Right hindlimb (tissue), 1 donor: ENCODE results near the gene NHSL2.
"Not testable (repeated sequence)": the region's sequence is repeated elsewhere in the genome, so short reads cannot be mapped to it uniquely, and the experiment has no call there.

Experiments
- DNase-seq: peaks from one replicate; pipeline ENCODE4 v3.0.0-alpha.2; 2018

Gene NHSL2

DNA sequence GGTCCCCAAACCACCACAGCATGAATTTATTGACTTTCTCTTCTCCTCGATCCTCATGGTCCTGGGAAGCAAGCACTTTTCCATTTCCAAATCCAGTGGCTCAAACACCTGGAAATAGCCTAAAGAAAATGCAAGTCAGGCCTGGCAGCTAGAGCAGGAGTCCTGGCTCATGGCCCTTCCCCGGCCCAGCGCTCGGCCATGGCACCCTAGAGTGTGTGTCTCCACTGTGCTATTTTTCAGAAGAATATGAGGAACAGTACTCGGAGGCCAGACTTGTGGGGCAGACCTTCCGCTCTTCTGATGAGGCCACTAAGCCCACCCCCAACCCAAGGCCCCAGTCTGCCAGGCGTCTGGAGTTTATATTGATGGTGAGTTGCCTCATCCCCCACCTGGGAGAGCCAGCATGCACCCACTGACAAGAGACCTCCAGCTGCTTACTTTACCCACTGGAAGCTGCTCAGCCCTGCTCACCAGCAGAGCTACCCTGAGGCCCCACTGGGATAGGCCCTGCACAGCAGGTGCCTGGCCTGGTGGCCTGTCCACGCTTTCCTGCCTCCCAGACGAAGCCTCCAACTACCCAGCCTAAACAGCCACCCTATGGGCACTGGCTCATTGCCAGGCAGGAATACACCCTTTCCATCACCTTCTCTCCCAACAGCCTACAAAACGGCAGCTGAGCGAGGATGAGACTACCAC is 223.4 kb downstream of the NHSL2 start:
- DNase-seq = no peak

GRCh38 chrX:72137846-72138495 is 227.3 kb downstream of the NHSL2 start:
- DNase-seq = no peak

GRCh38 chrX:72139538-72139937 is 228.9 kb downstream of the NHSL2 start:
- no peak for DNase-seq

- no peak for DNase-seq
Observed at GRCh38 chrX:72141372-72142004, 230.8 kb downstream of the NHSL2 start.

- DNase-seq = peak; percentile 76
Observed at GRCh38 chrX:72142094-72142793, 231.6 kb downstream of the NHSL2 start.

GRCh38 chrX:72142794-72143608 is 232.4 kb downstream of the NHSL2 start:
- no peak for DNase-seq

- no peak for DNase-seq
Observed at GRCh38 chrX:72143609-72143907, 232.9 kb downstream of the NHSL2 start.

GRCh38 chrX:72145181-72145580 is 234.5 kb downstream of the NHSL2 start:
- DNase-seq = no peak

DNA sequence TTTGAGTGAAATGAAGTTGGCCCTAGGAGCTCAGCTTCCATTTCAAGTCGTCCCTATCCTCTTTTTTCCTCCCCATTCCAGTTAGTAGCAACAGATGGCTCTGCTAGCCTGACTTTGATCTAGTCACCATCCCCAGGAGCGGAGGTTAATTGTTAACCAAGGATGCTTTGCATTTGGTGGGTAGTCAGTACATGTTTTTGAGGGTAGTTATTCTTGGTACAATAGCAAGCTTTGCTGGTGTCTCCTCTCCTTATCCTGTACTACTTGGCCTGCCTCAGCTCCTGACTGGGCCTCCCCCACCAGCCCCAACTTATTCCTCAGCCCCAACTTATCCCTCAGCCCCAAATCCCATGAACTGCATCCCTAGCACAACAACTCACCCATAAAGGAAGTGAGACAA is 235.9 kb downstream of the NHSL2 start:
- no peak for DNase-seq

DNA sequence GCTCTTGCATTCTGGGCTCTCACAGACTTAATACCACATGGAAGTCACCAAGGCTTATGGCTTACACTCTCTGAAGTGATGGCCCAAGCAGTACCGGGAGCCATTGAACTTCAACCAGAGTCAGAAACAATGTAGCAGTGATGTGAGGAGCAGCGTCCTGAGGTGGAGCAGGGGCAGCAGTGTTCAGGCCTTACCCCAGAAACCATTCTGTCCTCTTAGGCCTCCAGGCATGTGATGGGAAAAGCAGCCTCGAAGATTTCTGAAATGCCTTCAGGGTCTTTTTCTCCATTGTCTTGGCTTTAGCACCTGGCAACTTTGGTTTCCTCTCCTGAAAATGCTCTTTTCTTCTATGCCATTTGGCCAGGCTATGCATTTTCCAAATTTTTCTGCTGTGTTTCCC is 248.1 kb downstream of the NHSL2 start:
- no peak for DNase-seq

DNA sequence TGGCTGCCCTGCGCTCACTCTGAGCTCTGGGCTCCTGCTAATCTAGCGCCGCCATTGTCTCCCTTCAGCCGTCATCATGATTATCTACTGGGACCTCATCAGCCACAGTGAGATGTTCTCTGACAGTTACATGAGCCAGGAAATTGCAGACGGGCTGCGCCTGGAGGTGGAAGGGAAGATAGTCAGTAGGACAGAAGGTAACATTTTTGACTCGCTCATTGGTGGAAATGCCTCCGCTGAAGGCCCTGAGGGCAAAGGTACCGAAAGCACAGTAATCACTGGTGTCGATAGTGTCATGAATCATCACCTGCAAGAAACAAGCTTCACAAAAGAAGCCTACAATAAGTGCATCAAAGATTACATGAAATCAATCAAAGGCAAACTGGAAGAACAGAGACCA is 249.1 kb downstream of the NHSL2 start:
- no peak for DNase-seq

DNA sequence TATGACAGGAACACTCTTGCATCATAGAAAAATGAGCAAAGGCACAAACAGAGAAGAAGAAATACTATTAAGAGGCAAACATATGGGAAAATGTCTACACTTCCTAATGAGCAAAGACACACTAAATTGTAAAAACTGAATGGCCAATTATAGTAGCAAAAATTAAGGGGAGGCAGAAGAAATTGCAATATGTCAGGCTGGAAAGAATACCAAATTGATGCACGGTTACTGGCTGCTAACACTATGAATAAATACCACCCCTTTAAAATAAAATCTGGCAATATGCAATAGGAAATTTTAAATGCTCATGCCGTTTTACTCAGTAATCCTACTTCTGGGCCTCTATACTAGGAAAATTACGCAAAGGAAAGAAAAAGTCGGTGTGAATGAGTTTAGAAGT is 254.9 kb downstream of the NHSL2 start:
- no peak for DNase-seq

DNA sequence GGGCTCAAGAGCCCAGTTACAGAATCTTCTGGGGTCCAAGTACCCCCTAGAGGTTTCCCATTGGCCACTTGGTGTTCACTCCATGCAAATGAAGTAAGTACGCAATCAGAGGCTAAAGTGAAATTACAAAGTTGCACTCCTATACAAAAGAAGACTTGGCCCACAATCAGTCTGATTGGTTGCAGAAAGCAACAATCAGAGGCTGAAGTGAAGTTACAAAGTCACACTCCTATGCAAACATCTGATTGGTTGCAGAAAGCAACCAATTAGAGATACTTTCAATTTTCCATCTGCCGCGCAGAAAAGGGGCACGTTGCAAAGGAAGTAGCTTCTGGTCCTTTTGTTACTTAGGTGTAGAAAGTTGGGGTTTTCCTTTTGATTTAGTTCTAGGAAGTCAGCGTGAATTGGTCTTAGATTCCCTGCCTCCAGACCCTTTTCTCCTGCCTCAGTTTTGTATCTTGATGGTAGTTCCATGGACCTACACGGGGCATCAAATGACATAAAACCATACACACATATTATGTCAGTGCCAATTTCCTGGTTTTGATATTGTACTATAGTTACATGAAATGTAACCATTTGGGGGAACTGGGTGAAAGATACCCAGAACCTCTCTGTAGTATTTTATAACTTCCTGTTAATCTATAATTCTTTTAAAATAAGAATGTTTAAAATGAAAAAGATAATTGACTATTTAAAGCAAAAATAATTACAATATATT is 258.5 kb downstream of the NHSL2 start:
- DNase-seq = no peak

DNA sequence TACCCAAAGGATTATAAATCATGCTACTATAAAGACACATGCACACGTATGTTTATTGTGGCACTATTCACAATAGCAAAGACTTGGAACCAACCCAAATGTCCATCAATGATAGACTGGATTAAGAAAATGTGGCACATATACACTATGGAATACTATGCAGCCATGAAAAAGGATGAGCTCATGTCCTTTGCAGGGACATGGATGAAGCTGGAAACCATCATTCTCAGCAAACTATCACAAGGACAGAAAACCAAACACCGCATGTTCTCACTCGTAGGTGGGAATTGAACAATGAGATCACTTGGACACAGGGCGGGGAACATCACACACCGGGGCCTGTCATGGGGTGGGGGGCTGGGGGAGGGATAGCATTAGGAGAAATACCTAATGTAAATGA is 265.6 kb downstream of the NHSL2 start:
- DNase-seq = not testable (repeated sequence)

DNA sequence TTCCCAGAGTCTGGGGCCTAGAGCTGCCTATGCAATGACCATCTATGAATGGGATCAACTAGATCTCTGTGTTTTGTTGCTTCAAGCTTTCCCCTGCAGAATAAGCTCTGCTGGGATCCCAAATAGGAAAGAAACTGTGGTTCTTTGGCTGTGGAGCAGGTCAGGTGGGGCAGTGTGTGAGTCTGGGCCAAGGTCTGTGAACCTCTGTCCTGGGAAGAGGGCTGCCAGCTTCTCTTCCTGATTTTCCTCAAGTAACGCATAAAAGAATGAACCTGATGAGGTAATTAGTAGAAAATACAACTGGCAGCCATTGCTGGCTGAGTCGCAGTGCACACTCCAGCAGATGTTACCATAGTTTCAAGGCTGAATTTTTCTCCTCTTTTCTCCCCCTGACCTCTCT is 266.3 kb downstream of the NHSL2 start:
- peak; percentile 19 for DNase-seq

DNA sequence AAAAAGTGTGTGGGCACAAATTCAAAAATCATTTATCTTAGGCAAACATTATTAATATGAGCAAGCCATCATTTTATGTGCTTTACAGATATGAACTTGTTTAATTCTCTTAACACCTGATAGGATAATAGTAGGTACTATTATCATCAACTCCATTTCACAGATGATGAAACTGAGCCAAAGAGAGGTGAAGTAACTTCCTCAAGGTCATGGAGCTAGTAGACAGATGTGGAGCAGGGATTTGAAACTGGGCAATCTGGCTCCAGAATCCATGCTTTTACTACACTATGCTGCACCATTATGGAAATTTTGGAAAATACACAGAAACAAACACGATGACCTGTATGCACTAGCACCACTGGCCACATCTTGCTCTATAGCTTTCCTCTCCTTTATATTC is 269.9 kb downstream of the NHSL2 start:
- DNase-seq = no peak

- peak; percentile 96 for DNase-seq
Observed at GRCh38 chrX:72181178-72182125, 270.8 kb downstream of the NHSL2 start, which contains the start of gene PIN4. Gene PIN4, plus strand, starts transcription at chrX:72181757. Its CDS starts 29 bp downstream, at chrX:72181786.

DNA sequence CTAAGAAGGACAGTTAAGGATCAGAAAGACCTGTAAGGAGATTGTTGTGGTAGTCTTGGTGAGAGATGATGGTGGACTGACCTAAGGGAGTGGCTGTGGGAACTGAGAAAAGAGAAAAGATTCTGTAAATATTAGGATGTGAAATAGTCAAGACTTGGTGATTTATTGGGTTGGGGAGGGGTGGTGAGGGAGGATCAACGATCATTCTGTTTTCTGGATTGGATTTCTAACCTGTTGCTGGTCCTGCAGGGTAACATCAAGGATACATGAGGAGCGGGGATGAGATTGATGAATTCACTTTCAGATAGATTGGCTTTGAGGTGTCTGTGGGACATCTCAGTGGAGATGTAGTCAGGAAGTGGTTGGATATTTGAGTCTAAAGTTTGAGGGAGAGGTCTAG is 272.3 kb downstream of the NHSL2 start:
- DNase-seq = no peak

DNA sequence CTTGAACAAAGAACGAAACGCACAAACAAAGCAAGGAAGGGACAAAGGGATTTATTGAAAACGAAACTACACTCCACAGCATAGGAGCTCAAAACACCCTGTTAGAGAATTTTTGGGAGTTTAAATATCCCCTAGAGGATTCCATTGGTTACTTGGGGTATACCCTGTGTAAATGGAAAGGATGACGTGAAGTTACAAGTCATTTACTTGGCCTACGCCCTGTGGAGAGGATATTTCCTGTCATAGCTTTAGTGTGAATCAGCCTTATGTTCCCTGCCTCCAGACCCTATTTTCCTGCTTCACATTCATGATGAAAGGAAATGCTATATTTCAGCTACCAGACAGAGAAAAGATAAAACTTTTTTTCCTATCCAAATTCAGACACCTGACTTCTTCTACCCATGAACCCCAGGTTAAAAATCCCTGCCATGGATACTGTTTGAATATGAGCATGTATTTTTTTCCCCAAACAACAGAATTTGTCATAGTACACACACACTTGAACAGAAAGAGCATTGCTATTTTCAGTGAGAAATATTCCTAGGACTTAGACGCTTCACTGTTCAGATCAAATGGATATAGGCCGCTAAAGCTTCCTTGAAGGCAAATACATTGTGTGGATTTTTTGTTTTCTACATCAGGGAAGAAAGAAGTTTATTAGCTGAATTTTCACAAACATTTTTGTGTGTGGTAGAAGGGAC is 291.3 kb downstream of the NHSL2 start:
- DNase-seq = no peak
